Stomach smooth muscle (tissue), 2 donors: ENCODE measurements around the gene MAP3K19.
"Not testable (repeated sequence)": the region's sequence is repeated elsewhere in the genome, so short reads cannot be mapped to it uniquely, and the experiment has no call there.

Source experiments
- H3K27ac ChIP-seq: one replicate; pipeline ENCODE4 v1.7.0; 2013; ENCODE audit warnings: mild to moderate bottlenecking, low read length, inconsistent platforms
- H3K27me3 ChIP-seq, 2 donors: one replicate each; pipeline ENCODE4 v1.7.0; 2013; ENCODE audit warnings: low read length in 2 of 2; ENCODE audit not compliant: insufficient read depth in 2 of 2, control insufficient read depth in 1 of 2
- H3K36me3 ChIP-seq, 2 donors: one replicate each; pipeline ENCODE4 v1.7.0; 2013; ENCODE audit warnings: low read length in 2 of 2; ENCODE audit not compliant: control insufficient read depth in 2 of 2, insufficient read depth in 2 of 2
- H3K4me1 ChIP-seq: one replicate; pipeline ENCODE4 v1.7.0; 2013; ENCODE audit warnings: low read length; ENCODE audit not compliant: control insufficient read depth, insufficient read depth
- H3K4me3 ChIP-seq, 2 donors: one replicate each; pipeline ENCODE4 v1.7.0; 2013; ENCODE audit warnings: low read length in 2 of 2
- H3K9ac ChIP-seq, 2 donors: one replicate each; pipeline ENCODE4 v1.7.0; 2013; ENCODE audit warnings: low read length in 2 of 2, mild to moderate bottlenecking in 1 of 2
- H3K9me3 ChIP-seq, 2 donors: one replicate each; pipeline ENCODE4 v1.7.0; 2013; ENCODE audit warnings: low read length in 2 of 2; ENCODE audit not compliant: control insufficient read depth in 2 of 2
- donor health status: healthy.
- donor health status: Pancreatic carcinoma.

The MAP3K19 gene

GRCh38 chr2:135047300-135047699 lies at the start of gene MAP3K19:
Gene MAP3K19, minus strand, starts transcription at chr2:135047447. Its CDS starts 22,800 bp downstream, at chr2:135024647.
- Histone ChIP-seq H3K36me3 (no peaks in the 10 kb centered on the region), H3K9ac (no peak within 1 kb of the TSS), H3K9me3 (no peaks in the 10 kb centered on the region), H3K27ac (no peak within 1 kb of the TSS), H3K4me3 (no peak within 1 kb of the TSS), H3K4me1 (no peaks in the 10 kb centered on the region), H3K27me3 (no peaks in the 10 kb centered on the region)

GRCh38 chr2:135096665-135097446 lies 49.6 kb upstream of the MAP3K19 start:
- Histone ChIP-seq H3K4me1 (no peaks in the 10 kb centered on the region), H3K9me3 (no peaks in the 10 kb centered on the region), H3K9ac (no peak overlapping the region), H3K27me3 (no peaks in the 10 kb centered on the region), H3K4me3 (no peak overlapping the region), H3K27ac (no peak overlapping the region), H3K36me3 (peaks cover 6% of the 10 kb centered on the region in 2 donors)

- Histone ChIP-seq H3K9me3 (no peaks in the 10 kb centered on the region), H3K9ac (no peak overlapping the region), H3K4me1 (no peaks in the 10 kb centered on the region), H3K4me3 (no peak overlapping the region), H3K36me3 (peaks cover 5 to 6% of the 10 kb centered on the region in 2 donors), H3K27ac (no peak overlapping the region), H3K27me3 (no peaks in the 10 kb centered on the region)
These were observed 48.3 kb upstream of the MAP3K19 start for GRCh38 chr2:135095591-135095990.

- no peaks in the 10 kb centered on the region for H3K9me3 ChIP-seq
These were observed 47.3 kb upstream of the MAP3K19 start for GRCh38 chr2:135094508-135094907.

GRCh38 chr2:135093670-135094330 lies 46.6 kb upstream of the MAP3K19 start:
- no peak overlapping the region for H3K27ac ChIP-seq
- H3K9me3 ChIP-seq = no peaks in the 10 kb centered on the region
- peaks cover 5 to 6% of the 10 kb centered on the region in 2 donors for H3K36me3 ChIP-seq
- no peak overlapping the region for H3K4me3 ChIP-seq
- H3K9ac ChIP-seq = no peak overlapping the region
- H3K27me3 ChIP-seq = no peaks in the 10 kb centered on the region
- no peaks in the 10 kb centered on the region for H3K4me1 ChIP-seq

More at GRCh38 chr2:135094508-135094907, 47.3 kb upstream of the MAP3K19 start:
- no peak overlapping the region for H3K9ac ChIP-seq
- no peak overlapping the region for H3K4me3 ChIP-seq
- no peaks in the 10 kb centered on the region for H3K4me1 ChIP-seq
- H3K36me3 ChIP-seq = peaks cover 5 to 6% of the 10 kb centered on the region in 2 donors
- no peaks in the 10 kb centered on the region for H3K27me3 ChIP-seq
- no peak overlapping the region for H3K27ac ChIP-seq

- Histone ChIP-seq H3K9me3 (no peaks in the 10 kb centered on the region), H3K4me1 (no peaks in the 10 kb centered on the region), H3K4me3 (no peak overlapping the region), H3K27me3 (no peaks in the 10 kb centered on the region), H3K9ac (no peak overlapping the region), H3K27ac (no peak overlapping the region), H3K36me3 (peaks cover 5 to 6% of the 10 kb centered on the region in 2 donors)
These were observed 45.9 kb upstream of the MAP3K19 start for GRCh38 chr2:135093193-135093592.

- Histone ChIP-seq H3K36me3 (peaks cover 5 to 6% of the 10 kb centered on the region in 2 donors), H3K27me3 (no peaks in the 10 kb centered on the region), H3K9me3 (no peaks in the 10 kb centered on the region), H3K4me1 (no peaks in the 10 kb centered on the region), H3K4me3 (no peak overlapping the region), H3K27ac (no peak overlapping the region), H3K9ac (no peak overlapping the region)
These were observed 44.4 kb upstream of the MAP3K19 start for GRCh38 chr2:135091681-135092080.

- not testable (repeated sequence) for H3K27ac ChIP-seq
These were observed 42.4 kb upstream of the MAP3K19 start for GRCh38 chr2:135089597-135089996.

GRCh38 chr2:135086222-135086621 lies 39.0 kb upstream of the MAP3K19 start:
- Histone ChIP-seq H3K4me1 (no peaks in the 10 kb centered on the region), H3K27ac (no peak overlapping the region), H3K9me3 (no peaks in the 10 kb centered on the region), H3K36me3 (no peaks in the 10 kb centered on the region), H3K4me3 (no peak overlapping the region), H3K27me3 (no peaks in the 10 kb centered on the region), H3K9ac (no peak overlapping the region)

More at GRCh38 chr2:135089597-135089996, 42.4 kb upstream of the MAP3K19 start:
- not testable (repeated sequence) for H3K4me3 ChIP-seq, H3K36me3 ChIP-seq, H3K4me1 ChIP-seq, H3K9me3 ChIP-seq, H3K9ac ChIP-seq, H3K27me3 ChIP-seq

- peaks cover 3% of the 10 kb centered on the region for H3K4me1 ChIP-seq
- H3K27me3 ChIP-seq = no peaks in the 10 kb centered on the region
- H3K9me3 ChIP-seq = no peaks in the 10 kb centered on the region
- H3K9ac ChIP-seq = no peak overlapping the region
- no peak overlapping the region for H3K4me3 ChIP-seq
- no peaks in the 10 kb centered on the region for H3K36me3 ChIP-seq
- H3K27ac ChIP-seq = no peak overlapping the region
These were observed 31.2 kb upstream of the MAP3K19 start for GRCh38 chr2:135078417-135078816.

GRCh38 chr2:135076556-135076955 lies 29.3 kb upstream of the MAP3K19 start:
- Histone ChIP-seq H3K4me3 (no peak overlapping the region), H3K27me3 (no peaks in the 10 kb centered on the region), H3K4me1 (peaks cover 3% of the 10 kb centered on the region), H3K9ac (no peak overlapping the region), H3K36me3 (no peaks in the 10 kb centered on the region), H3K27ac (no peak overlapping the region), H3K9me3 (no peaks in the 10 kb centered on the region)
